GM08714 (cell line): ENCODE data around the gene RNF213.

ENCODE experiments used
- H3K4me3 ChIP-seq: fragments of 200-500 bp; sonication (Bioruptor generic); 2 replicates; pipeline ENCODE4 v1.5.1; 2014; ENCODE audit warnings: mild to moderate bottlenecking, low read length, inconsistent platforms
- ZNF274 ChIP-seq: IDR thresholded peaks from 2 replicates; pipeline ENCODE4 v1.6.1; 2012; ENCODE audit warnings: mild to moderate bottlenecking, low read depth, low read length

RNF213 gene

DNA sequence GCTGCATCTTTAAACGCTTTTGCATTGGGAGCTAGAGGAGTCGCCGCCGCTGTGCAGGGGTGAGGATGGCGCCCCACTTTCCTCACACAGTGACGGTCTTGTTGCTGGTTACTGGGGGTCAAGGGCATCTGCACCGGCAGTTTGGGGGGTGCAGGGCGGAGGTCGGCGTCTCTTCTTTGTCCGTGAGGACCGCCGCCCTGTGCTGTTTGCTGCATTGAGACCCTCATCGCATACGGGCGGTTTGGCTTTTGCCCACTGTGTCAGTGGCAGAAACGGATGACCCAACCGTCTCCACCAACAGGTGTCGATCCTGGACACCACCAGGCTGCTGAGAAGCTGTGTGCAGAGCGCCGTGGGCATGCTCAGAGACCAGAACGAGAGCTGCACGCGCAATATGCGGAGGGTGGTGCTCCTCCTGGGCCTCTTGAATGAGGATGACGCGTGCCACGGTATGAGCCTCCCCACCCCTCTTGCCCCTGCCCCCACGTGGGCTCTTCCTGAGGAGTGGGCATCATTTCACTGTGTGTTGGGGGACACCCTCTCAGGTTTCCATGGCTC is 93.1 kb downstream of the RNF213 start:
- TF ChIP-seq ZNF274: no peak
- no peak overlapping the region for H3K4me3 ChIP-seq

DNA sequence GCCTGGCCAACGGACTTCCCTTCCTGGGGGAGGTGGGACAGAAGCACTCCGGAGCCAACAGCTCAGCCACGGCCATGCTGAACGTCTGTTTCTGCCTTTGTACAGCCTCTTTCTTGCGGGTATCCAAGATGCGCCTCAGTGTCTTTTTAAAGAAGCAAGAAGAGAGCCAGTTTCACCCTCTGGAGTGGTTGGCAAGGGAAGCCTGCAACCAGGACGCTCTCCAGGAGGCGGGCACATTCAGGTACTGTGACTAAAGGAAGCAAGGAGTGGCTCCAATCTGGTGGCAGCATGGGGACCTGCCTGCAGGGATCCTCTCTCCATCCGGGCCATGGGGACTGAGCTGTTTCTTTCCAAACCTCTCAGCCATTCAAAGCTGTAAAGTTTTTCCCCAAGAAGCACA is 93.7 kb downstream of the RNF213 start:
- H3K4me3 ChIP-seq: no peak overlapping the region
- no peak for TF ChIP-seq ZNF274

DNA sequence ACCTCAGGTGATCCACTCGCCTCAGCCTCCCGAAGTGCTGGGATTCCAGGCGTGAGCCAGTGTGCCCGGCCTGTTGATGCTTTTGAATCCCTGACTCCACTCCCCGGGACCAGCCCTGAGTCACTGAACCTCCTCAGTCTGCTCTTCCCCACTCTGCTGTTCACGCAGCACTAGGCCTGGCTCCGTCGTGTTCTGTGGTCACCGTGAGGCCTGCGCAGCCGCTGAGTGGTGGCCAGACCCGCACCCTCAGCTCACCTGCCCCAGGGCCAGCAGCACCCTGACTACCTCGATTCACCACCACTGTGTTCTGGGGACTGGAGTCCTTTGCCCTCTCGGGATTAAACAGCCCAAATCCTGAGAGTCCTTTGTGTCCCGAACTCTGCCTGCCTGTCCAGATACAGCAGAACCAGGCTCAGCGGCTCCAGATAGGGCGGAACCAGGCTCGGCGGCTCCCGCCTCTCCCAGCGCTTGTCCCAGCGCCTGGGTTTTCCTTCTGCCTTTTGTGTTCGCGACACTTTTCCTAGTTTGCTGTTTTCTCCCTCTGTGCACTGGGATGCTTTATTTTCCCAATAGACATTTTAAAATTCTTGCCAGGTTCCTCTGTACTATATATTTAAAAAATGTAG is 95.7 kb downstream of the RNF213 start:
- no peak for TF ChIP-seq ZNF274
- no peak overlapping the region for H3K4me3 ChIP-seq

DNA sequence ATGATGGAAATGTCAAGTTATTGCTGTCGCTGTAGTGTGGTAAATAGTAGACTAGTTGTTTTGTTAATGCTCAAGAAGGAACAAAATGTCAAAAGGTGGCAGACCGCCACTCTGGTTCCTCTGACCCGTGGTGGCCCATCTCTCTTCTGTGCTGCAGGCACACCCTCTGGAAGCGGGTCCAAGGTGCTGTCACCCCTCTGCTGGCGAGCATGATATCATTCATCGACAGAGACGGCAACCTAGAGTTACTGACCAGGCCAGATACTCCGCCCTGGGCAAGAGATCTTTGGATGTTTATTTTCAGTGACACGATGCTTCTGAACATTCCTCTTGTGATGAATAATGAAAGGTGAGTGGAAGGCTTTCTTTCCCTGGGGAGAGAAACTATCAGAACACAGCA is 97.5 kb downstream of the RNF213 start:
- no peak overlapping the region for H3K4me3 ChIP-seq
- TF ChIP-seq ZNF274: no peak

DNA sequence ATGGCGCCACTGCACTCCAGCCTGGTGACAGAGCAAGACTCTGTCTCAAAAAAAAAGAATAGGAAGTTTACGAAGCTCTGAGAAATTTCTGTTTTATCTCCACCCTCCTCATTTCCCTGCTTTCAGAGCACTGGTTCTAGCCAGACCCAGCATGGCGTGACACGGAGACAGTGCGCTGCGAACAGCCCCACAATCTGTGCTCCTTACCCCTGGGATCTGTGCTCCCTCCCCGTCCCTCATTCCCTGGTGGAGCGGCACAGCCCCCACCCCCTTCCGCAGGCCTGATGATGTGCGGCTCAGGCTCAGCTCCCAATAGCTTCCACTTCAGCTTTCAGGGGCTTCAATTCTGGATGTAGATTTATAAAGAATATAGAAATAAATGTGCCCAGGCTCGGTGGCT is 98.2 kb downstream of the RNF213 start:
- TF ChIP-seq ZNF274: no peak
- H3K4me3 ChIP-seq: no peak overlapping the region

DNA sequence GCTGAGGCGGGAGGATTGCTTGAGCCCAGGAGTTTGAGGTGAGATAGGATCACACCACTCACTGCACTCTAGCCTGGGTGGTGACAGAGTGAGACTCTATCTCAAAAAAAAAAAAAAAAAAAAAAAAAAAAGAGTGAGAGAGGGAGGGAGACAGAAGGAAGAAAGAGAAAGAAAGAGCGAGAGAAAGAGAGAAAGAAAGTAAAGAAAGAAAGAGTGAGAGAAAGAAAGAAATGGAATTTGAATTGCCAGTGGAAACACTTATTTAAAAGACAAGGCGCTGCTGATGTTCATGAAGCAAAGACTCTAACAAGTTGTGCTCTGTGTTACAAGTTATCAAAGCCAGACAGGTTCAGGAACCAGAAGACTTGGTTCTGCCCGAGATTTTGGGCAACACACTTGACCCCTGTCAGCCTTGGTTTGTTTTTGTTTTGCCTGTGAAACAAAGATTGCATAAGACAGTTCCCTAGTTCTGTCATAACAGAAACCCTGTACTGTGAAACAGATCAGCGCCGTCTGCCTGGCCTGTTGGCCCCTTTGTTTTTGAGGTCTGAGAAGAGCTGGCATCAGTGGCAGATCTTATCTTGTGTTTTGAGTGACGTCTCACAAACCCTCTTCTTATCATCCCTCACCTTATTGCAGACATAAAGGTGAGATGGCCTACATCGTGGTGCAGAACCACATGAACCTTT is 98.9 kb downstream of the RNF213 start:
- TF ChIP-seq ZNF274: no peak
- H3K4me3 ChIP-seq: no peak overlapping the region

DNA sequence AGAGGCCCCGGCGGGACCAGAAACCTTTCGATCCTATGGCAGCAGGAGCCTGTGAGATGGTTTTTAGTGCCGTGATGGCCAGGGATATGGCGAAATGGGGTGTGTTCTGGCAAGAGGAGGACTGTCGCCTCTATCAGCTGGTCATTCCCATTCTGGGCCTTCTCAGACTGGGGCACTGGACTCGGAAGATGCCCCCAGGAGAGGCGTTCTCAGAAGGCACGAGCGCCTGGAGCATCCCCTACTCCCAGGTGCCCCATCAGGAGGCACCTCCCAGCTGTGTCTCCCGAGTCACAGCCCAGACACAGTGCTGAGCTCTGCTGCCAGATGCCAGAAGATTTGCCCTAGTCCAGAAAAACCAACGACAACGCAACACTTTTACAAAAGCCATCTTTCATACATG is 99.7 kb downstream of the RNF213 start:
- TF ChIP-seq ZNF274: no peak
- H3K4me3 ChIP-seq: no peak overlapping the region

DNA sequence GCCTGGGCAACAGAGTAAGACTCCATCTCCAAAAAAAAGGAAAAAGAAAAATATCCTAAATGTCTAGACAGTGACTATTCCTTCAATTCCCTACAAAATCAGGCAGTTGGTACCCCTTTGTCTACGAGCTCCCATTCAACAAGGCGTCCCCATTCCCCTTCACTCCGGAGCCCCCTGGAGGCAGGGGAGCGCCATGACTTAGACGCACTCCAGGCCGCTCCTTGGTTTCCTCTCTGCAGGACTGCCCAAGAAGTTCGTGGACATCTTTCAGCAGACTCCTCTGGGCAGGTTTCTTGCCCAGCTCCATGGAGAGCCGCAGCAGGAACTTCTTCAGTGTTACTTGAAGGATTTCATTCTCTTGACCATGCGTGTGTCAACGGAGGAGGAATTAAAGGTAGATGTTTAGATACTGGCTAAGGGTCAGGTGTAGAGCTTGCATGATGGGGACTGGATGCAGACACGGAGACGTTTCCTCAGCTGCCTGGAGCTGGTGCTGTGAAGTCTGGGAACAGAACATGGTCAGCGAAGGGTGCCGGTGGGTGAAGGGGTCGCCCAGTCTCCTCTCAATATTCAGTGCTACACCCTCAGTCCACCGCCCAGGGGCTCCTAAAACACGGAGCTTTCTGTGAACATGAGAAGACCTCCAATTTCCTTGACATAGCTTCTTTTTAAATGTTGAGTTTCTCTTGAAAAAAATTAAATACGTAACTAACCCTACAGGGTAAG is 101.0 kb downstream of the RNF213 start:
- TF ChIP-seq ZNF274: no peak
- H3K4me3 ChIP-seq: no peak overlapping the region

DNA sequence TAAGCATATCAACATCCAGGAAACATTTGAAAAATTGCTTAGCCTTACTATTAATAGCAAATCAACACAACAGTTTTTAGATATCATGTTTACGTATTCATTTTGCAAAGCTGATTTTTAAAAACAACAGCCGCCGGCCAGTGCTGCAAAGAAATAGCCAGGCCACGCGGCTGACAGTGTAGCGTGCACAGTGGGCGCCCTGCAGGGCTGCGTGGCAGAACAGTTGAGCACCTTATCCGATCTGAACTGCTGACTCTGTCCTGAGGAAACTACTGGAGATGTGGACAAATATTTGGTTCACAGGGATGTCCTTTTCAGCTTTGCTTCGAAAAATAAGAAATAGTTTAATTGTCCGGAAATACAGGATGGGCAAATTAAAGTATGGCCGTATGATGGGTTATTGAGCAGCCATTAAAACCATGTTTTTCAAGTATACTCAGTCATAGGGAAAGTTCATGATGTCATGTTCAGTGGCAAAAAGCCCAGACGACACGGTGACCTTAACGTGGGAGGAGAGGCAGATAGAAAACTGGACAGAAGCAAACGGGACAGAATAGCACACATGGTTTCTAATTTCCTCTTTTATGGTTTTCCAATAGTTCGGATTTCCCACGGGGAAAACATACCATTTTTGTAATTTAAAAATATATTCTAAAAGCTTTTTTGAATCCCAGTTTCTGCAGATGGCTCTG is 101.9 kb downstream of the RNF213 start:
- TF ChIP-seq ZNF274: no peak

DNA sequence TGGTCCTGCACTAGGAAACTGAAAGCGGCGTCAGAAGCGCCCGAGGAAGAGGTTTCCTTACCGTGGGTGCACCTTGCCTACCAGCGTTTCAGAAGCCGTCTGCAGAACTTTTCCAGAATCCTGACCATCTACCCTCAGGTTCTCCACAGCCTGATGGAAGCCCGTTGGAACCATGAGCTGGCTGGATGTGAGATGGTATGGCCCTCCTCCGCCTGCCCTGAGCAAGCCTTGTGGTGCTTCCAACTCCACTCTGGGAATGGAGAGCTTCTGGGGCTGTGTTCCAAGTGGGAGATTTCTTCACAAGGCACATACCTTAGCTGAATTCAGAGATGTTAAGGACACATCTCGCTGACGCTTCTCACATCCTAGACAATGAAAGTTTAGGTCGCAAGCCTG is 102.5 kb downstream of the RNF213 start:
- TF ChIP-seq ZNF274: no peak
- no peak overlapping the region for H3K4me3 ChIP-seq

More for the DNA sequence above, 101.9 kb downstream of the RNF213 start:
- H3K4me3 ChIP-seq: no peak overlapping the region

DNA sequence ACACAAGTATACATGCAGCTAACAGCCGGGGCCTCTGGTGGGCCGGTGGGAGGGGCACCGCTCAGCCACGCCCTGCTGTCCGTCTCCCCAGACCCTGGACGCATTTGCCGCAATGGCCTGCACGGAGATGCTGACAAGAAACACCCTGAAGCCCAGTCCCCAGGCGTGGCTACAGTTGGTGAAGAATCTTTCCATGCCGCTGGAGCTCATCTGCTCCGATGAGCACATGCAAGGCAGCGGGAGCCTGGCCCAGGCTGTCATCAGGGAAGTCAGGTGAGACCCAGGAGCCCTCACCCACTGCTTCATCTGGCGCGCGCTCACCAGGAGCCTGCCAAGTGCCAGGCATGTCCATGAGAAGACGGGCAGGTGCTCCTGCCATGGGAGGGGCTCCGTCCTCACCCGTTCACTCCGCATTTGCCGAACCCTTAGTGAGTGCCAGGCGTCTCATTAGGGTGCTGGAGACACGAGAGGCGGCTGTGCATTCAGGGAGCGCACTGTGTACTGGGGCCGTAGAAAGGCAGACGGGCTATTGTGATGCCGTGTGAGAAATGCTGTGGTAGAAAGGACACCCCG is 103.0 kb downstream of the RNF213 start:
- no peak overlapping the region for H3K4me3 ChIP-seq
- no peak for TF ChIP-seq ZNF274

DNA sequence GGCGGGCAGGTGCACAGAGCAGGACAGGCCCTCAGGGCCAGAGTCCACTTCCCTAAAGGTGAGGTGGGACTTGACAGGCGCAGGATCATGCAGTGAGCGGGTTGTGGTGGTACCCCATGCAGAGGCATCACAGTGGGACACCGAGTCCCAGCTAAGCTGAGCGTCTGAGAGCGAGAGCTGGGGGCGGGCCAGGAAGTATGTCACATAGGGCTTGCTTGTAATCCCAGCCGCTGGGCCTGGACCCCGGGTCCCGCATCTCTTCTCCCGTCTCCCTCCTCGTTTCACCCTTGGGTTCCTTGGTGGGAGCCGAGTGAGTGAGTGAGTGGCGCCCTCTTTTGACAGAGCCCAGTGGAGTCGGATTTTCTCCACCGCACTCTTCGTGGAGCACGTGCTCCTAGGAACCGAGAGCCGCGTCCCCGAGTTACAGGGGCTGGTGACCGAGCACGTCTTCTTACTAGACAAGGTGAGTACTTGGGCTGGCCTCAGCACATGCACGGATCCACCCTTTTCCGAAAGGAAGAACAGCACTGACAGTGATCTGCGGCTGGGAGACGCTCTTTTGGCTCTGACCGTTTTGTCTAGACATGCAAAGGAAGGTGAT is 103.5 kb downstream of the RNF213 start:
- H3K4me3 ChIP-seq: no peak overlapping the region
- no peak for TF ChIP-seq ZNF274
